BLaER1 treated with 17β-estradiol and CSF1 and Interleukin-3, amounts not matched to agents 10 nM and 100 nM (cell line): ENCODE data around the gene GJD2.

ENCODE experiments used
- H3K27ac ChIP-seq, 11 experiments: shearing (Covaris generic); formaldehyde crosslinking; 2 replicates each; pipeline ENCODE4 v1.8.1; 2022
- H3K27me3 ChIP-seq, 11 experiments: shearing (Covaris generic); formaldehyde crosslinking; 2 replicates each; pipeline ENCODE4 v1.8.1; 2022
- H3K36me3 ChIP-seq, 11 experiments: shearing (Covaris generic); formaldehyde crosslinking; 2 replicates each; pipeline ENCODE4 v1.8.1; 2022
- H3K4me1 ChIP-seq, 10 experiments: shearing (Covaris generic); formaldehyde crosslinking; 2 replicates each; pipeline ENCODE4 v1.8.1; 2022
- H3K4me2 ChIP-seq, 11 experiments: shearing (Covaris generic); formaldehyde crosslinking; 2 replicates each; pipeline ENCODE4 v1.8.1; 2022
- H3K4me3 ChIP-seq, 10 experiments: shearing (Covaris generic); formaldehyde crosslinking; 2 replicates each; pipeline ENCODE4 v1.8.1; 2022
- H3K9ac ChIP-seq, 11 experiments: shearing (Covaris generic); formaldehyde crosslinking; 2 replicates each; pipeline ENCODE4 v1.8.1; 2022
- H3K9me3 ChIP-seq, 11 experiments: shearing (Covaris generic); formaldehyde crosslinking; replicated peaks in 1 of 11; 2 replicates each; pipeline ENCODE4 v1.8.1; 2022
- H4K20me1 ChIP-seq, 11 experiments: shearing (Covaris generic); formaldehyde crosslinking; 2 replicates each; pipeline ENCODE4 v1.8.1; 2022
- Cebpa-rat ChIP-seq, 11 experiments: shearing (Covaris generic); IDR thresholded peaks; 2 replicates each; pipeline ENCODE4 v1.8.1; 2022

The GJD2 gene

GRCh38 chr15:34759347-34759746 lies 4.5 kb upstream of the GJD2 start:
- H3K9ac ChIP-seq, result no peak overlapping the region
- H3K4me1 ChIP-seq, result peaks cover 0 to 7% (median 2%) of the 10 kb centered on the region in 10 experiments; a peak in 3 of 20 replicates
- H3K4me3 ChIP-seq, result no peak overlapping the region
- TF ChIP-seq Cebpa-rat (IDR thresholded peaks at IDR 0.05), result no peak
- H3K27me3 ChIP-seq, result peaks cover 0 to 16% (median 8%) of the 10 kb centered on the region in 11 experiments; a peak in 9 of 22 replicates
- H3K27ac ChIP-seq, result no peak overlapping the region
- no peaks in the 10 kb centered on the region; a peak in 1 of 22 replicates for H4K20me1 ChIP-seq
- H3K36me3 ChIP-seq, result no peaks in the 10 kb centered on the region
- H3K4me2 ChIP-seq, result no peak overlapping the region
- peaks cover 0 to 9% (median 7%) of the 10 kb centered on the region in 11 experiments; a peak in 15 of 22 replicates for H3K9me3 ChIP-seq

GRCh38 chr15:34757262-34757661 lies 2.5 kb upstream of the GJD2 start:
- Histone ChIP-seq H3K4me3 (no peak overlapping the region), H3K27ac (no peak overlapping the region), H4K20me1 (no peaks in the 10 kb centered on the region; a peak in 1 of 22 replicates), H3K4me1 (peaks cover 0 to 4% (median 1%) of the 10 kb centered on the region in 10 experiments; a peak in 3 of 20 replicates), H3K9ac (no peak overlapping the region), H3K36me3 (no peaks in the 10 kb centered on the region), H3K9me3 (peaks cover 0 to 14% (median 12%) of the 10 kb centered on the region in 11 experiments; a peak in 15 of 22 replicates), H3K4me2 (no peak overlapping the region), H3K27me3 (peaks cover 4 to 22% (median 12%) of the 10 kb centered on the region in 11 experiments; a peak in 11 of 22 replicates)
- no peak for TF ChIP-seq Cebpa-rat (IDR thresholded peaks at IDR 0.05)

GRCh38 chr15:34755419-34755773 lies 598 bp upstream of the GJD2 start:
- no peak for TF ChIP-seq Cebpa-rat (IDR thresholded peaks at IDR 0.05)
- Histone ChIP-seq H3K36me3 (no peaks in the 10 kb centered on the region), H3K4me1 (no peaks in the 10 kb centered on the region), H3K9ac (no peak overlapping the region), H4K20me1 (no peaks in the 10 kb centered on the region; a peak in 1 of 22 replicates), H3K27me3 (peaks cover 4 to 22% (median 12%) of the 10 kb centered on the region in 11 experiments; a peak in 11 of 22 replicates), H3K9me3 (peaks cover 0 to 14% (median 12%) of the 10 kb centered on the region in 11 experiments; a peak in 15 of 22 replicates), H3K4me2 (no peak overlapping the region), H3K27ac (no peak overlapping the region), H3K4me3 (no peak overlapping the region)

GRCh38 chr15:34754171-34754601 lies 612 bp downstream of the GJD2 start:
- H3K9ac ChIP-seq, result no peak overlapping the region
- no peak overlapping the region for H3K4me2 ChIP-seq
- no peaks in the 10 kb centered on the region; a peak in 1 of 22 replicates for H4K20me1 ChIP-seq
- no peak for TF ChIP-seq Cebpa-rat (IDR thresholded peaks at IDR 0.05)
- H3K4me3 ChIP-seq, result no peak overlapping the region
- H3K36me3 ChIP-seq, result no peaks in the 10 kb centered on the region
- H3K4me1 ChIP-seq, result no peaks in the 10 kb centered on the region
- peaks cover 4 to 22% (median 12%) of the 10 kb centered on the region in 11 experiments; a peak in 11 of 22 replicates for H3K27me3 ChIP-seq
- peaks cover 0 to 14% (median 12%) of the 10 kb centered on the region in 11 experiments; a peak in 15 of 22 replicates for H3K9me3 ChIP-seq
- H3K27ac ChIP-seq, result no peak overlapping the region

GRCh38 chr15:34753236-34753894 lies 1.4 kb downstream of the GJD2 start:
- H3K9ac ChIP-seq, result no peak overlapping the region
- H4K20me1 ChIP-seq, result no peaks in the 10 kb centered on the region; a peak in 1 of 22 replicates
- no peaks in the 10 kb centered on the region for H3K36me3 ChIP-seq
- H3K4me3 ChIP-seq, result no peak overlapping the region
- no peak for TF ChIP-seq Cebpa-rat (IDR thresholded peaks at IDR 0.05)
- no peaks in the 10 kb centered on the region for H3K4me1 ChIP-seq
- H3K4me2 ChIP-seq, result no peak overlapping the region
- no peak overlapping the region for H3K27ac ChIP-seq
- peaks cover 4 to 22% (median 12%) of the 10 kb centered on the region in 11 experiments; a peak in 11 of 22 replicates for H3K27me3 ChIP-seq
- H3K9me3 ChIP-seq, result peaks cover 0 to 14% (median 12%) of the 10 kb centered on the region in 11 experiments; a peak in 15 of 22 replicates

GRCh38 chr15:34749691-34750090 lies 5.1 kb downstream of the GJD2 start:
- Histone ChIP-seq H3K27ac (no peak overlapping the region), H3K4me1 (no peaks in the 10 kb centered on the region), H3K9ac (no peak overlapping the region), H4K20me1 (no peaks in the 10 kb centered on the region; a peak in 1 of 22 replicates), H3K27me3 (peaks cover 0 to 9% (median 8%) of the 10 kb centered on the region in 11 experiments; a peak in 11 of 22 replicates), H3K36me3 (no peaks in the 10 kb centered on the region), H3K4me3 (no peak overlapping the region), H3K9me3 (peaks cover 0 to 14% (median 8%) of the 10 kb centered on the region in 11 experiments; a peak in 15 of 22 replicates), H3K4me2 (no peak overlapping the region)
- TF ChIP-seq Cebpa-rat (IDR thresholded peaks at IDR 0.05), result no peak

GRCh38 chr15:34739346-34739745 lies 15.5 kb downstream of the GJD2 start:
- H3K27me3 ChIP-seq, result no peaks in the 10 kb centered on the region
- no peak overlapping the region for H3K9ac ChIP-seq
- H3K4me1 ChIP-seq, result peaks cover 0 to 13% (median 6%) of the 10 kb centered on the region in 10 experiments; a peak in 10 of 20 replicates
- no peaks in the 10 kb centered on the region for H3K36me3 ChIP-seq
- no peak overlapping the region for H3K27ac ChIP-seq
- H3K9me3 ChIP-seq, result peaks cover 0 to 6% (median 0%) of the 10 kb centered on the region in 11 experiments; a peak in 1 of 22 replicates
- no peak for TF ChIP-seq Cebpa-rat (IDR thresholded peaks at IDR 0.05)
- no peaks in the 10 kb centered on the region for H4K20me1 ChIP-seq
- H3K4me2 ChIP-seq, result no peak overlapping the region
- no peak overlapping the region for H3K4me3 ChIP-seq

GRCh38 chr15:34738002-34738401 lies 16.8 kb downstream of the GJD2 start:
- H3K9ac ChIP-seq, result no peak overlapping the region
- no peak overlapping the region for H3K27ac ChIP-seq
- H3K36me3 ChIP-seq, result no peaks in the 10 kb centered on the region
- H3K9me3 ChIP-seq, result peaks cover 0 to 6% (median 0%) of the 10 kb centered on the region in 11 experiments; a peak in 1 of 22 replicates
- no peaks in the 10 kb centered on the region for H4K20me1 ChIP-seq
- H3K27me3 ChIP-seq, result no peaks in the 10 kb centered on the region
- no peak overlapping the region for H3K4me2 ChIP-seq
- H3K4me1 ChIP-seq, result peaks cover 0 to 13% (median 6%) of the 10 kb centered on the region in 10 experiments; a peak in 10 of 20 replicates
- H3K4me3 ChIP-seq, result no peak overlapping the region
- TF ChIP-seq Cebpa-rat (IDR thresholded peaks at IDR 0.05), result no peak

- Histone ChIP-seq H4K20me1 (no peaks in the 10 kb centered on the region), H3K9me3 (peaks cover 0 to 6% (median 0%) of the 10 kb centered on the region in 11 experiments; a peak in 1 of 22 replicates), H3K36me3 (no peaks in the 10 kb centered on the region), H3K4me1 (peaks cover 0 to 13% (median 6%) of the 10 kb centered on the region in 10 experiments; a peak in 10 of 20 replicates), H3K27me3 (no peaks in the 10 kb centered on the region), H3K27ac (no peak overlapping the region), H3K4me2 (no peak overlapping the region), H3K4me3 (no peak overlapping the region), H3K9ac (no peak overlapping the region)
- no peak for TF ChIP-seq Cebpa-rat (IDR thresholded peaks at IDR 0.05)
Observed at GRCh38 chr15:34737477-34737876, 17.3 kb downstream of the GJD2 start.
